ENCODE measurements around the gene MPP4.

- TF ChIP-seq, protein P1, sequence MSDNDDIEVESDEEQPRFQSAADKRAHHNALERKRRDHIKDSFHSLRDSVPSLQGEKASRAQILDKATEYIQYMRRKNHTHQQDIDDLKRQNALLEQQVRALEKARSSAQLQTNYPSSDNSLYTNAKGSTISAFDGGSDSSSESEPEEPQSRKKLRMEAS (IDR thresholded peaks at IDR 0.05) = no peak
- TF ChIP-seq, protein P2, sequence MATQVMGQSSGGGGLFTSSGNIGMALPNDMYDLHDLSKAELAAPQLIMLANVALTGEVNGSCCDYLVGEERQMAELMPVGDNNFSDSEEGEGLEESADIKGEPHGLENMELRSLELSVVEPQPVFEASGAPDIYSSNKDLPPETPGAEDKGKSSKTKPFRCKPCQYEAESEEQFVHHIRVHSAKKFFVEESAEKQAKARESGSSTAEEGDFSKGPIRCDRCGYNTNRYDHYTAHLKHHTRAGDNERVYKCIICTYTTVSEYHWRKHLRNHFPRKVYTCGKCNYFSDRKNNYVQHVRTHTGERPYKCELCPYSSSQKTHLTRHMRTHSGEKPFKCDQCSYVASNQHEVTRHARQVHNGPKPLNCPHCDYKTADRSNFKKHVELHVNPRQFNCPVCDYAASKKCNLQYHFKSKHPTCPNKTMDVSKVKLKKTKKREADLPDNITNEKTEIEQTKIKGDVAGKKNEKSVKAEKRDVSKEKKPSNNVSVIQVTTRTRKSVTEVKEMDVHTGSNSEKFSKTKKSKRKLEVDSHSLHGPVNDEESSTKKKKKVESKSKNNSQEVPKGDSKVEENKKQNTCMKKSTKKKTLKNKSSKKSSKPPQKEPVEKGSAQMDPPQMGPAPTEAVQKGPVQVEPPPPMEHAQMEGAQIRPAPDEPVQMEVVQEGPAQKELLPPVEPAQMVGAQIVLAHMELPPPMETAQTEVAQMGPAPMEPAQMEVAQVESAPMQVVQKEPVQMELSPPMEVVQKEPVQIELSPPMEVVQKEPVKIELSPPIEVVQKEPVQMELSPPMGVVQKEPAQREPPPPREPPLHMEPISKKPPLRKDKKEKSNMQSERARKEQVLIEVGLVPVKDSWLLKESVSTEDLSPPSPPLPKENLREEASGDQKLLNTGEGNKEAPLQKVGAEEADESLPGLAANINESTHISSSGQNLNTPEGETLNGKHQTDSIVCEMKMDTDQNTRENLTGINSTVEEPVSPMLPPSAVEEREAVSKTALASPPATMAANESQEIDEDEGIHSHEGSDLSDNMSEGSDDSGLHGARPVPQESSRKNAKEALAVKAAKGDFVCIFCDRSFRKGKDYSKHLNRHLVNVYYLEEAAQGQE (IDR thresholded peaks at IDR 0.05) = no peak
- TF ChIP-seq NR2F2 (IDR thresholded peaks at IDR 0.05) (no peak), YY1 (IDR thresholded peaks at IDR 0.05) (no peak), RAD21 (IDR thresholded peaks at IDR 0.05) (no peak), RXRA (IDR thresholded peaks at IDR 0.05) (no peak), TAF1 (conservative IDR thresholded peaks at IDR 0.05) (no peak), FOXA1 (IDR thresholded peaks at IDR 0.05) (no peak), JUND (IDR thresholded peaks at IDR 0.05) (no peak), GABPA (IDR thresholded peaks at IDR 0.05 in 1 of 2, conservative IDR thresholded peaks at IDR 0.05 in 1 of 2) (no peak)
- TF ChIP-seq, protein P3, sequence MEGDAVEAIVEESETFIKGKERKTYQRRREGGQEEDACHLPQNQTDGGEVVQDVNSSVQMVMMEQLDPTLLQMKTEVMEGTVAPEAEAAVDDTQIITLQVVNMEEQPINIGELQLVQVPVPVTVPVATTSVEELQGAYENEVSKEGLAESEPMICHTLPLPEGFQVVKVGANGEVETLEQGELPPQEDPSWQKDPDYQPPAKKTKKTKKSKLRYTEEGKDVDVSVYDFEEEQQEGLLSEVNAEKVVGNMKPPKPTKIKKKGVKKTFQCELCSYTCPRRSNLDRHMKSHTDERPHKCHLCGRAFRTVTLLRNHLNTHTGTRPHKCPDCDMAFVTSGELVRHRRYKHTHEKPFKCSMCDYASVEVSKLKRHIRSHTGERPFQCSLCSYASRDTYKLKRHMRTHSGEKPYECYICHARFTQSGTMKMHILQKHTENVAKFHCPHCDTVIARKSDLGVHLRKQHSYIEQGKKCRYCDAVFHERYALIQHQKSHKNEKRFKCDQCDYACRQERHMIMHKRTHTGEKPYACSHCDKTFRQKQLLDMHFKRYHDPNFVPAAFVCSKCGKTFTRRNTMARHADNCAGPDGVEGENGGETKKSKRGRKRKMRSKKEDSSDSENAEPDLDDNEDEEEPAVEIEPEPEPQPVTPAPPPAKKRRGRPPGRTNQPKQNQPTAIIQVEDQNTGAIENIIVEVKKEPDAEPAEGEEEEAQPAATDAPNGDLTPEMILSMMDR (IDR thresholded peaks at IDR 0.05; ENCODE audit: low read depth, low read length, missing input control) = no peak
- TF ChIP-seq, protein P4, sequence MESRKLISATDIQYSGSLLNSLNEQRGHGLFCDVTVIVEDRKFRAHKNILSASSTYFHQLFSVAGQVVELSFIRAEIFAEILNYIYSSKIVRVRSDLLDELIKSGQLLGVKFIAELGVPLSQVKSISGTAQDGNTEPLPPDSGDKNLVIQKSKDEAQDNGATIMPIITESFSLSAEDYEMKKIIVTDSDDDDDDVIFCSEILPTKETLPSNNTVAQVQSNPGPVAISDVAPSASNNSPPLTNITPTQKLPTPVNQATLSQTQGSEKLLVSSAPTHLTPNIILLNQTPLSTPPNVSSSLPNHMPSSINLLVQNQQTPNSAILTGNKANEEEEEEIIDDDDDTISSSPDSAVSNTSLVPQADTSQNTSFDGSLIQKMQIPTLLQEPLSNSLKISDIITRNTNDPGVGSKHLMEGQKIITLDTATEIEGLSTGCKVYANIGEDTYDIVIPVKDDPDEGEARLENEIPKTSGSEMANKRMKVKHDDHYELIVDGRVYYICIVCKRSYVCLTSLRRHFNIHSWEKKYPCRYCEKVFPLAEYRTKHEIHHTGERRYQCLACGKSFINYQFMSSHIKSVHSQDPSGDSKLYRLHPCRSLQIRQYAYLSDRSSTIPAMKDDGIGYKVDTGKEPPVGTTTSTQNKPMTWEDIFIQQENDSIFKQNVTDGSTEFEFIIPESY (IDR thresholded peaks at IDR 0.05) = no peak
Measured at GRCh38 chr2:201674298-201674697, 24.1 kb downstream of the MPP4 start.

Measured in liver (tissue), 3 donors.